IPS-15b (cell line): ENCODE data around the gene SLC22A5.
A peak's percentile ranks its signal among the peaks of the same experiment; 100 is the strongest.

Experiments used
- H3K27me3 ChIP-seq: one replicate; pipeline ENCODE4 v1.6.1; 2013; ENCODE audit warnings: low read length; ENCODE audit not compliant: control insufficient read depth, insufficient read depth
- H3K36me3 ChIP-seq: one replicate; pipeline ENCODE4 v1.6.1; 2013; ENCODE audit warnings: low read length; ENCODE audit not compliant: control insufficient read depth, insufficient read depth
- H3K4me1 ChIP-seq: one replicate; pipeline ENCODE4 v1.6.1; 2013; ENCODE audit warnings: mild to moderate bottlenecking, low read length; ENCODE audit not compliant: control insufficient read depth, insufficient read depth
- H3K4me3 ChIP-seq: one replicate; pipeline ENCODE4 v1.5.1; 2013; ENCODE audit warnings: low read depth, low read length
- H3K9ac ChIP-seq: one replicate; pipeline ENCODE4 v1.6.1; 2013; ENCODE audit warnings: low read depth, mild to moderate bottlenecking, low read length
- H3K9me3 ChIP-seq: one replicate; pipeline ENCODE4 v1.6.1; 2013; ENCODE audit warnings: mild to moderate bottlenecking, low read length; ENCODE audit not compliant: control insufficient read depth, insufficient read depth

Gene SLC22A5

GRCh38 chr5:132344775-132345514, 24.6 kb upstream of the SLC22A5 start:
- Histone ChIP-seq H3K9me3 (no peaks in the 10 kb centered on the region), H3K4me1 (no peaks in the 10 kb centered on the region), H3K9ac (no peak overlapping the region), H3K36me3 (no peaks in the 10 kb centered on the region), H3K4me3 (no peak overlapping the region), H3K27me3 (no peaks in the 10 kb centered on the region)

- no peak overlapping the region for H3K9ac ChIP-seq
- H3K36me3 ChIP-seq = no peaks in the 10 kb centered on the region
- no peak overlapping the region for H3K4me3 ChIP-seq
- no peaks in the 10 kb centered on the region for H3K9me3 ChIP-seq
- H3K4me1 ChIP-seq = peaks cover 9% of the 10 kb centered on the region
- no peaks in the 10 kb centered on the region for H3K27me3 ChIP-seq
Measured at GRCh38 chr5:132353486-132353995, 16.0 kb upstream of the SLC22A5 start.

- Histone ChIP-seq H3K4me3 (no peak overlapping the region), H3K27me3 (no peaks in the 10 kb centered on the region), H3K36me3 (no peaks in the 10 kb centered on the region), H3K9ac (no peak overlapping the region), H3K4me1 (peaks cover 9% of the 10 kb centered on the region), H3K9me3 (no peaks in the 10 kb centered on the region)
Measured at GRCh38 chr5:132354381-132355139, 14.9 kb upstream of the SLC22A5 start.

GRCh38 chr5:132355140-132355765, 14.3 kb upstream of the SLC22A5 start:
- H3K4me1 ChIP-seq = peaks cover 9% of the 10 kb centered on the region
- H3K36me3 ChIP-seq = no peaks in the 10 kb centered on the region
- no peaks in the 10 kb centered on the region for H3K27me3 ChIP-seq
- H3K9ac ChIP-seq = no peak overlapping the region
- no peak overlapping the region for H3K4me3 ChIP-seq
- H3K9me3 ChIP-seq = no peaks in the 10 kb centered on the region

GRCh38 chr5:132358775-132359174, 10.7 kb upstream of the SLC22A5 start:
- no peaks in the 10 kb centered on the region for H3K9me3 ChIP-seq
- H3K4me1 ChIP-seq = peaks cover 9% of the 10 kb centered on the region
- no peak overlapping the region for H3K9ac ChIP-seq
- H3K4me3 ChIP-seq = no peak overlapping the region
- H3K27me3 ChIP-seq = no peaks in the 10 kb centered on the region
- H3K36me3 ChIP-seq = no peaks in the 10 kb centered on the region

GRCh38 chr5:132362086-132362485, 7.4 kb upstream of the SLC22A5 start:
- H3K4me3 ChIP-seq = no peak overlapping the region

GRCh38 chr5:132363431-132364112, 5.9 kb upstream of the SLC22A5 start:
- Histone ChIP-seq H3K9me3 (no peaks in the 10 kb centered on the region), H3K4me1 (no peaks in the 10 kb centered on the region), H3K36me3 (peaks cover 2% of the 10 kb centered on the region), H3K27me3 (no peaks in the 10 kb centered on the region), H3K4me3 (no peak overlapping the region), H3K9ac (no peak overlapping the region)

More at GRCh38 chr5:132362086-132362485, 7.4 kb upstream of the SLC22A5 start:
- H3K4me1 ChIP-seq = no peaks in the 10 kb centered on the region
- H3K27me3 ChIP-seq = no peaks in the 10 kb centered on the region
- H3K9ac ChIP-seq = no peak overlapping the region
- peaks cover 2% of the 10 kb centered on the region for H3K36me3 ChIP-seq
- H3K9me3 ChIP-seq = no peaks in the 10 kb centered on the region

GRCh38 chr5:132364319-132364718, 5.2 kb upstream of the SLC22A5 start:
- no peak overlapping the region for H3K9ac ChIP-seq

GRCh38 chr5:132365213-132365612, 4.3 kb upstream of the SLC22A5 start:
- peaks cover 1% of the 10 kb centered on the region for H3K27me3 ChIP-seq
- no peak overlapping the region for H3K4me3 ChIP-seq
- no peaks in the 10 kb centered on the region for H3K9me3 ChIP-seq
- peaks cover 4% of the 10 kb centered on the region for H3K4me1 ChIP-seq
- H3K36me3 ChIP-seq = peaks cover 2% of the 10 kb centered on the region
- no peak overlapping the region for H3K9ac ChIP-seq

More at GRCh38 chr5:132364319-132364718, 5.2 kb upstream of the SLC22A5 start:
- no peak overlapping the region for H3K4me3 ChIP-seq
- H3K4me1 ChIP-seq = peaks cover 4% of the 10 kb centered on the region
- no peaks in the 10 kb centered on the region for H3K27me3 ChIP-seq
- no peaks in the 10 kb centered on the region for H3K9me3 ChIP-seq
- peaks cover 2% of the 10 kb centered on the region for H3K36me3 ChIP-seq

- Histone ChIP-seq H3K9ac (no peak overlapping the region), H3K4me3 (no peak overlapping the region), H3K36me3 (peaks cover 2% of the 10 kb centered on the region), H3K27me3 (peaks cover 14% of the 10 kb centered on the region), H3K9me3 (no peaks in the 10 kb centered on the region), H3K4me1 (peaks cover 4% of the 10 kb centered on the region)
Measured at GRCh38 chr5:132368186-132368585, 1.3 kb upstream of the SLC22A5 start.

GRCh38 chr5:132369007-132369473, 470 bp upstream of the SLC22A5 start:
- H3K36me3 ChIP-seq = peaks cover 2% of the 10 kb centered on the region
- H3K4me3 ChIP-seq = peak overlapping the region; percentile 65
- H3K27me3 ChIP-seq = peaks cover 14% of the 10 kb centered on the region
- no peaks in the 10 kb centered on the region for H3K9me3 ChIP-seq
- peak overlapping the region; percentile 65 for H3K9ac ChIP-seq
- peaks cover 4% of the 10 kb centered on the region for H3K4me1 ChIP-seq
